ENCODE results near the gene TPGS2.
A peak's percentile ranks its signal among the peaks of the same experiment; 100 is the strongest.

TPGS2 gene

DNA sequence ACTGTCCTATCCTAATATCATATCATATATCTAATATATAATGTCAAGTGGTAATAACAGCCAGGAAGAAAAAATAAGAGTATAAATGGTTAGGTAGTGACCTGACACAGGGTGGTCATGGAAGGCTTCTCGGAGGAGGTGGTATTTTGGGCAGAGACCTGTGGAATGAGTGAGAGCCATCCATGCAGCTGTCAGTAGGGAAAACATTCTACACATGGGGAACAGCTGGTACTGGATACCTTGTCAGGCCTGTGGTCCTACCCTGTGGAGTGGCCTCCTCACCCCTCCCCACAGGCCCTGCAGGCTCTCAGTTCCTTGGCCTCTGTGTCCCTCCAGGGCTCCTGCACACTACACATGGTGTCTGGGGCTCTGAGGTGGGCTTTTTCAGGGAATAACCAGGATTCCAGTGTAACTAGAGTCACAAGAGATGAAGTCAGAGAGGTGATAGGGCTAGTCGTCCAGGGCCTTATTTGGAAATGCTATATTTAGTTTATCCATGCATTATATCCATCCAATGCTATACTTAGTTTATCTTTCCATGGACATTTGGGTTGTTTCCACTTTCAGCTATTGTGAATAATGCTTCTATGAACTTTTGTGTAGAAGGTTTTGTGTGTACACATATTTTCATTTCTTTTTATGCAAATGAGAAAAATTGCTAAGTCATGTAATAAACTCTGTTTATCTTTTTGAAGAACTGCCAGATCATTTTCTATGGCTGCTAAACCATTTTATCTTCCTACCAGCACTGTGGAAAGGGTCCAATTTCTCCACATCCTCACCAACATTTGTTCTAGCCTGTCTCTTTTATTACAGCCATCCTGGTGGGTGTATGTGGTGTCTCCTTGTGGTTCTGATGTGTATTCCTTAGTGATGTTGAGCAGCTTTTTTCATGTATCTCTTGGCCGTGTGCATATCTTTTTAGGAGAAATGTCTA lies 75.6 kb downstream of the TPGS2 start:
- WGBS (ENCODE audit: extremely low coverage, insufficient coverage, insufficient read length): no CpG with 5 or more reads among the region's 3 CpGs
- H2AK5ac ChIP-seq (ENCODE audit: low read length): no peak overlapping the region
- H2BK120ac ChIP-seq (ENCODE audit: insufficient read depth, low read length, poor library complexity): no peak overlapping the region

DNA sequence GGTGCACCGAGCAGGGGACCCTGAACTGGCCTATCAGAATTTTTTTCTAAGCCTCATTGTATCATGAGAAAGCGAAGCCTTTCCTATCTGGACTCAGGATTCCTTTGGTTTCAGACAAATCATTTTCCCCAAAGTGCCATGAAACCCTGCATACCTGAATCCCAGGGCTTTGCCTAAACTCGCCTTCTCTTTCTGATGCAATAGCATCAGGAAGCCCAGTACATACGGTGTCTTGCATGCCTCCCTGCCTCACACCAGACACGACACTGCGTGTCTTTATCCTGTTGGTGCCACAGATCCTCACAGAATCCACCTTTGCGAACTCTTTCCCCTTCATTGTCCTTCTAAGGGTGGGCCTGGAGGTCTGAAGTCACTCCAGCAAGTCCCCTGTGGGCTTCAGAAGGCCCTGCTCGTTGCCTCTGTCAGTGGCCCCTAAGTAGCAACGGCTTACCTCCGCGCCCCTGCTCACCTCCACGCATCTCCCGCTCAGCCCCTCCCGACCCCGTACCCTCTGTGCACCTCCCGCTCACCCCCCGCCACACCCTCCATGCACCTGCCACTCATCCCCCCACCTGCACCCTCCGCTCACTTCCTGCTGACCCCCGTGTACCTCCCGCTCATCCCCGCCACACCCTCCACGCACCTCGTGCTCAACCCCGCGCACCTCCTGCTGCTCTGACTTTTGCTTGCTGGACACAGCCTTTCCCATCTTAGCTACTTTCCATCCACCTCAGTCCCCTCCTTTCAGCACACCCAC lies 83.4 kb downstream of the TPGS2 start:
- H3K4me1 ChIP-seq (ENCODE audit: control insufficient read depth in 1 of 2, insufficient read depth in 2 of 2, low read length in 2 of 2): no peaks in the 10 kb centered on the region
- no peak overlapping the region for H4K91ac ChIP-seq (ENCODE audit: low read depth, low read length)
- no peak for DNase-seq
- no peaks in the 10 kb centered on the region for H3K9me3 ChIP-seq (ENCODE audit: insufficient read depth, low read depth, low read length)
- WGBS (ENCODE audit: extremely low coverage, insufficient coverage, insufficient read length): no CpG with 5 or more reads among the region's 25 CpGs
- no peak overlapping the region for H3K23ac ChIP-seq (ENCODE audit: low read length)
- no peak overlapping the region for H3K27ac ChIP-seq (ENCODE audit: low read depth, low read length)
- H3K4me3 ChIP-seq (ENCODE audit: low read depth, low read length): no peak overlapping the region
- H3K14ac ChIP-seq (ENCODE audit: low read length): no peak overlapping the region
- H3K18ac ChIP-seq (ENCODE audit: low read length): no peak overlapping the region
- no peak overlapping the region for H3K4ac ChIP-seq (ENCODE audit: low read depth, low read length)
- no peak overlapping the region for H2AFZ ChIP-seq (ENCODE audit: insufficient read depth, low read length, poor library complexity)
- H3K79me1 ChIP-seq (ENCODE audit: low read length): no peaks in the 10 kb centered on the region
- H4K12ac ChIP-seq (ENCODE audit: low read depth, low read length): peak overlapping the region; percentile 17
- no peak overlapping the region for H2BK5ac ChIP-seq (ENCODE audit: low read depth, low read length, poor library complexity)
- no peak overlapping the region for H2BK12ac ChIP-seq (ENCODE audit: low read length)
- no peak overlapping the region for H2BK120ac ChIP-seq (ENCODE audit: insufficient read depth, low read length, poor library complexity)
- H3K36me3 ChIP-seq (ENCODE audit: control insufficient read depth in 1 of 2, insufficient read depth in 2 of 2, low read length in 2 of 2): peaks cover 42 to 55% of the 10 kb centered on the region in 2 experiments
- no peaks in the 10 kb centered on the region for H3K79me2 ChIP-seq (ENCODE audit: control insufficient read depth, insufficient read depth, low read length, poor library complexity)
- no peak overlapping the region for H2AK5ac ChIP-seq (ENCODE audit: low read length)
- no peak overlapping the region for H4K8ac ChIP-seq (ENCODE audit: low read depth, low read length)
- no peaks in the 10 kb centered on the region for H3K27me3 ChIP-seq (ENCODE audit: insufficient read depth, low read length)
- H3K4me2 ChIP-seq (ENCODE audit: low read length): no peak overlapping the region
- no peak overlapping the region for H3K9ac ChIP-seq (ENCODE audit: low read length)

More for the DNA sequence above, 75.6 kb downstream of the TPGS2 start:
- no peak overlapping the region for H4K91ac ChIP-seq (ENCODE audit: low read depth, low read length)
- DNase-seq: no peak
- H3K23ac ChIP-seq (ENCODE audit: low read length): peak overlapping the region; percentile 52
- no peaks in the 10 kb centered on the region for H3K4me1 ChIP-seq (ENCODE audit: control insufficient read depth in 1 of 2, insufficient read depth in 2 of 2, low read length in 2 of 2)
- H3K4me2 ChIP-seq (ENCODE audit: low read length): no peak overlapping the region
- H2BK12ac ChIP-seq (ENCODE audit: low read length): no peak overlapping the region
- H3K4me3 ChIP-seq (ENCODE audit: low read depth, low read length): no peak overlapping the region
- no peak overlapping the region for H3K9ac ChIP-seq (ENCODE audit: low read length)
- H3K18ac ChIP-seq (ENCODE audit: low read length): no peak overlapping the region
- H3K14ac ChIP-seq (ENCODE audit: low read length): no peak overlapping the region
- no peak overlapping the region for H2BK5ac ChIP-seq (ENCODE audit: low read depth, low read length, poor library complexity)
- H3K79me2 ChIP-seq (ENCODE audit: control insufficient read depth, insufficient read depth, low read length, poor library complexity): no peaks in the 10 kb centered on the region
- no peak overlapping the region for H3K27ac ChIP-seq (ENCODE audit: low read depth, low read length)
- H3K9me3 ChIP-seq (ENCODE audit: insufficient read depth, low read depth, low read length): no peaks in the 10 kb centered on the region
- H3K27me3 ChIP-seq (ENCODE audit: insufficient read depth, low read length): no peaks in the 10 kb centered on the region
- no peak overlapping the region for H3K4ac ChIP-seq (ENCODE audit: low read depth, low read length)
- H3K79me1 ChIP-seq (ENCODE audit: low read length): no peaks in the 10 kb centered on the region
- H3K36me3 ChIP-seq (ENCODE audit: control insufficient read depth in 1 of 2, insufficient read depth in 2 of 2, low read length in 2 of 2): peaks cover 2 to 11% of the 10 kb centered on the region in 2 experiments
- no peak overlapping the region for H2AFZ ChIP-seq (ENCODE audit: insufficient read depth, low read length, poor library complexity)
- no peak overlapping the region for H4K8ac ChIP-seq (ENCODE audit: low read depth, low read length)
- H4K12ac ChIP-seq (ENCODE audit: low read depth, low read length): no peak overlapping the region

DNA sequence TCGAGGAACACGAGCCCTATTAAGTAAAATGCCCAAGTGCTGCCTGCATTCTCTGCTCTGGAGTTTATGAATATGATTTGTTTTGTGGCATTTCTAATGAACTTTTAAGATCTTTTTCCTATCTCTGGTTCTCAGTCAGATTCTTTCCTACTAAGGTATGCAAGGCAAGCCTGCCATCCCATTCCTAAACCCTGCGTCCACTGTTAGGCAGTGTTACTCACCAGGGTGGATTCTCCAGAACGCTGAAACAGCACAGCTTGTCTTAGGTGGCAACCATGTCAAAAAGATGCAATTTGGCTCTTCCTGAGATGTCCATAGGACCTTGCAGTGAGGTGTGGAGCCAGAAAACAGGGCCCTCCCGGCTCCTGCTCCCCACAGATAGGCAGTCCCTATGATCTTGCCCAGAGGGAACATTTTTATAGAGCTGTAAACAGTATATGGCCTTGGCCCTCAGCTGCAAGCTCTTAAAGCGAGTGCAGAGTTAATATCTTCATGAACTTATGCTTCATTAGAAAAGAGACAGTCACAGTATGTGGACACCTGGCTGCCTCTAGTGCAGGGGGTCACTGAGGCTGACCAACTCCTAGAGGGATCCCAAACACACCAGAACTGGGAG lies 84.4 kb downstream of the TPGS2 start:
- H3K14ac ChIP-seq (ENCODE audit: low read length): no peak overlapping the region
- no peak overlapping the region for H2AK5ac ChIP-seq (ENCODE audit: low read length)
- H4K12ac ChIP-seq (ENCODE audit: low read depth, low read length): no peak overlapping the region
- no peak overlapping the region for H3K4me3 ChIP-seq (ENCODE audit: low read depth, low read length)
- H3K9ac ChIP-seq (ENCODE audit: low read length): no peak overlapping the region
- peak; percentile 64 to 83 for DNase-seq
- H2BK12ac ChIP-seq (ENCODE audit: low read length): no peak overlapping the region
- no peak overlapping the region for H2BK5ac ChIP-seq (ENCODE audit: low read depth, low read length, poor library complexity)
- no peak overlapping the region for H4K8ac ChIP-seq (ENCODE audit: low read depth, low read length)
- H2AFZ ChIP-seq (ENCODE audit: insufficient read depth, low read length, poor library complexity): no peak overlapping the region
- no peak overlapping the region for H3K18ac ChIP-seq (ENCODE audit: low read length)
- H3K4ac ChIP-seq (ENCODE audit: low read depth, low read length): no peak overlapping the region
- no peak overlapping the region for H2BK120ac ChIP-seq (ENCODE audit: insufficient read depth, low read length, poor library complexity)
- H3K27me3 ChIP-seq (ENCODE audit: insufficient read depth, low read length): no peaks in the 10 kb centered on the region
- peaks cover 42 to 55% of the 10 kb centered on the region in 2 experiments for H3K36me3 ChIP-seq (ENCODE audit: control insufficient read depth in 1 of 2, insufficient read depth in 2 of 2, low read length in 2 of 2)
- WGBS (ENCODE audit: extremely low coverage, insufficient coverage, insufficient read length): no CpG with 5 or more reads among the region's 6 CpGs
- no peak overlapping the region for H3K27ac ChIP-seq (ENCODE audit: low read depth, low read length)
- no peaks in the 10 kb centered on the region for H3K79me2 ChIP-seq (ENCODE audit: control insufficient read depth, insufficient read depth, low read length, poor library complexity)
- H3K23ac ChIP-seq (ENCODE audit: low read length): no peak overlapping the region
- no peaks in the 10 kb centered on the region for H3K9me3 ChIP-seq (ENCODE audit: insufficient read depth, low read depth, low read length)
- no peaks in the 10 kb centered on the region for H3K79me1 ChIP-seq (ENCODE audit: low read length)
- H4K91ac ChIP-seq (ENCODE audit: low read depth, low read length): no peak overlapping the region
- no peaks in the 10 kb centered on the region for H3K4me1 ChIP-seq (ENCODE audit: control insufficient read depth in 1 of 2, insufficient read depth in 2 of 2, low read length in 2 of 2)
- no peak overlapping the region for H3K4me2 ChIP-seq (ENCODE audit: low read length)
